Measurements from ENCODE around the gene RAB26.

Gene RAB26

DNA sequence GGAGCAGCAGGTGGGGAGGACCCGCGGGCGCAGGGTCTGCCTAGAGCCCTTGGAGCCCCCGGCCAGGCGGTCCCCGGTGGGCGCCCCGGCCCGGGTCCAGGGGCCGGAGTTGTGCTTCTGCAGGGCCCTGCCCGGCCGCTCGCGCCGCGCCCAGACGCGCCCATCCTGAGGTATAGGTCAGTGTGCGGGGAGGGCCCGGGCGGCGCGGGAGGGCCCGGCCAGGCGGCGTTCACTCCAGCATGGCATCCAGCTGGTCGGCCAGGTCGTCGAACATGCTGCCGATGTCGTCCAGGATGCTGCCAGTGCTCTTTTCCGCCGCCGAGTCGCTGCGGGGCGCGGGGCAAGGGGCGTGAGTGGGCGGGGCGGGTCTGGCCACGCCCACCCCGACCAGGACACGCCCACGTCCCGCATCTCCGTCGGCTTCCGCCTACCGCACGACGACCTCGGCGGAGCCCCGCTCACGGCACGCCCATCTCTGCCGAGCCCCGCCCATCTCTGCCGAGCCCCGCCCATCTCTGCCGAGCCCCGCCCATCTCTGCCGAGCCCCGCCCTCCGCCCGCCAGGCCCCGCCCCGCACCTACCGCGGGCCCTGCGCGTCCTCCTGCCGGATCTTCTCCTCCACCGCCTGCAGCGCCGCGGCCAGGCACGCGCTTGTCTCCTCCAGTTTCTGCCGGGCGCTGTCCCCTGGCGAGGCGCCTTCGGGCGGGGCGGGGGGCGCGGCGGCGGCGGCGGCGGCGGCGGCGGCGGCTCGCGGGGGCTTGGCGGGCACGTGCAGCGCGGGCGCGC, 30.1 kb downstream of the RAB26 start:
- no peak for DNase-seq

DNA sequence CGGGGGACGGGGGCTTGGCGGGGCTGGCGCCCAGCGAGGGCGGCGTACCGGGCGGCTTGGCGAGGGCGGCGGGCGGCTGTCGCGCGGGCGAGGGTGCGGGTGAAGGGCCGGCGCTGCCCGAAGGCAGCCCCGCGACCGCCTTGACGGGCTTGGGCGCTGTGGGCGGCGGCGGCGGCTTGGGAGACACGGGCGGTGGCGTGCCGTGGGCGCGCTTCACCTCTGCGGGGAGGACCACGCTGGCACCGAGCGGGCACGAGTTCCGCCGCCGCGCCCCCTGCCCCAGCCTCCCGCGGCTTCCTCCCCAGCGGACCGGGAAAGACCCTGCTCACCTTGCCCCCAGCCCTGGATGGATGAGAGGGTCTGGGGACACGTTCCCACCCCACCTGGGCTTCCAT, 30.7 kb downstream of the RAB26 start:
- DNase-seq, result no peak

- DNase-seq, result no peak
Observed at GRCh38 chr16:2179576-2179975, 31.2 kb downstream of the RAB26 start.

GRCh38 chr16:2180461-2180860, 32.0 kb downstream of the RAB26 start:
- no peak for DNase-seq

DNA sequence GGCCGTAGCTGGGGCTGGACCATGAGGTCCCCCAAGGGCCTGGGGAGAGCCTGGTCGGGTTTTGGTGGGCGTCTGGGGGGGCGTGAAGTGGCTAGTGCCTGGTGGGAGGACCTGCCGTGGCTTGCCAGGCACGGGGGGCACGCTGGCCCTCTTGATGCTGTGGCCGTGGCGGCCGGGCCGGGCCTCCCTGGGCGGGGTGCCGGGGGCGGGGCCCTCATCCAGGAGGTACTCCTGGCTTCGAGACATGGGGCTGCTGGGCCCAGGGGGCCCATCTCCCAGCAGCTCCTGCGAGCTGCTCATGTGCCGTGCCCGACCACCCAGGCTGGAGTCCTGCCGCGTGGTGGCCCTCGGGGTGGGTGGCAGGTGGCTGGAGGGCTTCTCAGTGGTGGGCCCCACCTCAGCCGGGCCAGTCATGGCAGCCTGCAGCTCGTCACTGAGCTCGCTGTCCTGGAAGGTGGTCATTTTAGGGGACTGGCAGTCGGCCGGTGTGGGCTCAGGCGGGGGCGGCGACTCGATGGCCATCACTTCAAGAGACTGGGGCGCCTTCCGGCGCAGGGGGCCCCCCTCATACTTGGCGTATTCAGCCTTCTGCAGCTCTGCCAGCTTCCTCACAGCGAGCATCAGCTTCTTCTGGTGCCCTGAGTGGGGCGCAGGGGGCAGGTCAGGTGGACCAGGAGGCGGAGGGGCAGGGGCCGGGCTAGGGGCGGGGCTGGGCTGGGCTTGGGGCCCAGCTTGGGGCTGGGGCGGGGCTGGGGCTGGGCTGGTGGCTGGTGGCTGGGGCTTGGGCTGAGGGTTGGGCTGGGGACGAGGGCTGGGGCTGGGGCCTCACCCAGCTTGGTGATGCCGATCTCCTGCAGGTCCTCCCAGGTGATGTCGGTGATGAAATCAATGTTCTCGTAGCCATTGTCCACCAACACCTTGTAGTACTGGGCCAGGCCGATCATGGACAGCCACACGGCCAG, 32.8 kb downstream of the RAB26 start:
- no peak for DNase-seq

- DNase-seq, result no peak
Observed at GRCh38 chr16:2181952-2182351, 33.5 kb downstream of the RAB26 start.

- DNase-seq, result no peak
Observed at GRCh38 chr16:2183671-2184070, 35.2 kb downstream of the RAB26 start.

- no peak for DNase-seq
Observed at GRCh38 chr16:2184346-2184745, 35.9 kb downstream of the RAB26 start.

- DNase-seq, result no peak
Observed at GRCh38 chr16:2184962-2185361, 36.5 kb downstream of the RAB26 start.

GRCh38 chr16:2186064-2186463, 37.6 kb downstream of the RAB26 start:
- no peak for DNase-seq

- DNase-seq, result no peak
Observed at GRCh38 chr16:2186505-2186904, 38.1 kb downstream of the RAB26 start.

DNA sequence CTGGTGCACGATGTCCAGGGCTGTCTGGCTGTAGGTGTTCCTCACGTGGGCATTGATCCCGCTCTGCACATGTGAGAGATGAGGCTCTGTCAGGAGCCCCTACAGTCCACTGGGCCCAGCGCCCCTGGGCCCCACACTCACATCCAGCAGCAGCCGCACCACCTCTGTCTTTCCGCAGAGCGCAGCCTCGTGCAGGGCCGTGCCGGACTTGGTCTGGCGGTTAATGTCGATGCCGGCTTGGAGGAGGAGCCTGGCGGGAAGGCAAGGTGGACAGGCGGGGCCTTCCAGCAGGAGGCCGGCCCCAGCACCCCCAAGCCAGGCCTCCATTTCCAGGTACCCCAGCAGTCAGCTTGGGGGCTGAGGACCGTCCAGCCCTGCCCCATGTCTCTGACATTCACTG, 38.8 kb downstream of the RAB26 start:
- DNase-seq, result no peak

GRCh38 chr16:2188395-2188794, 40.0 kb downstream of the RAB26 start:
- no peak for DNase-seq

- DNase-seq, result no peak
Observed at GRCh38 chr16:2189252-2189893, 40.9 kb downstream of the RAB26 start.

GRCh38 chr16:2190002-2190658, 41.7 kb downstream of the RAB26 start:
- no peak for DNase-seq

DNA sequence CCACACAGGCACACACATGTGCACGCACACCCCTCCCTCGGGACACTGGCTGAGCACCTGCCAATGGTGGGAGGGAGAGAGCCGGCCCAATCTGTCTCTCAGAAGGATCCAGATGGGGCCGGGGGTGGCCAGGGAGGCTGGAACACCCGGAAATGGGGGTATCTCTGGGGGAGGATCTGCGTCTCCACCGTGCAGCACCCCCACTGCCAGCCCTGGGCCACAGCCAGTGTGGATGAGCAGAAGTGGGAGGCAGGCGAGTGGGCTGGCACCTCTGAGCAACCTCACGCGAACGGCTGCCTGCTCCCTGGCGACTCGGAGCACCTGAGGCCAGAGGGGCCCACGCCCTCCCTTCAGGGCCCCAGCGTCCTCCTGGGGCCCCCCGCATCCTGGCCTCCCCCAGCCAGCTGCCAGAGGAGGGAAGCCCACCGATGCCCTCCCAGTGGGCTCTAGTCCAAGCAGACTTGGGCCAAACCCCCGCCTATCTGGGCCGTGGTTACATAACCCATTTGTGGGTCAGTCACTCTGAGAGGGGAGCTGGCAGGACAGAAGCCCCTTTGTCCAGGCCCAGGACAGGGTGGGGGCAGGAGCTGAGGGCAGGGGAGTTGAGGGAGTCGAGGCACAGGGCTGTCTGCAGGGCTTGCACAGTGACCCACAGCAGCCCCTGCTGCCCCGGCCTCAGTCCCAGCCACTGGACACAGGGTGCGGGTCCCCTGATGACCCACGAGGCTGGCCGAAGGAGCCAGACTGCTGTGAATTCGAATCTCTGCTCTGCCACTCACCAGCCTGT, 42.4 kb downstream of the RAB26 start:
- no peak for DNase-seq

DNA sequence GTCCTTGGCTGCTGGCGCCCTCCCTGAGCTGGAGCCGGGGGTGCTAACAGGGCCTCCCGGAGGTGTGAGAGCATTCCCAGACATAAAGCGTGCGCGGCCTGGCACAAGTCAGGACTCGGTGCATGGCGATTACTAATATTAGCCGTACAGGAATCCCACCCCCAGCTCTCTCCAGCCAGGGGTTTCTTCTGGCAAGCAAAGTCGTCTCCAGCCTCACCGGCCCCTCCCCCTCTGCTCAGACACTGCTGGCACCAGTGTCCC, 43.0 kb downstream of the RAB26 start:
- DNase-seq, result no peak

DNA sequence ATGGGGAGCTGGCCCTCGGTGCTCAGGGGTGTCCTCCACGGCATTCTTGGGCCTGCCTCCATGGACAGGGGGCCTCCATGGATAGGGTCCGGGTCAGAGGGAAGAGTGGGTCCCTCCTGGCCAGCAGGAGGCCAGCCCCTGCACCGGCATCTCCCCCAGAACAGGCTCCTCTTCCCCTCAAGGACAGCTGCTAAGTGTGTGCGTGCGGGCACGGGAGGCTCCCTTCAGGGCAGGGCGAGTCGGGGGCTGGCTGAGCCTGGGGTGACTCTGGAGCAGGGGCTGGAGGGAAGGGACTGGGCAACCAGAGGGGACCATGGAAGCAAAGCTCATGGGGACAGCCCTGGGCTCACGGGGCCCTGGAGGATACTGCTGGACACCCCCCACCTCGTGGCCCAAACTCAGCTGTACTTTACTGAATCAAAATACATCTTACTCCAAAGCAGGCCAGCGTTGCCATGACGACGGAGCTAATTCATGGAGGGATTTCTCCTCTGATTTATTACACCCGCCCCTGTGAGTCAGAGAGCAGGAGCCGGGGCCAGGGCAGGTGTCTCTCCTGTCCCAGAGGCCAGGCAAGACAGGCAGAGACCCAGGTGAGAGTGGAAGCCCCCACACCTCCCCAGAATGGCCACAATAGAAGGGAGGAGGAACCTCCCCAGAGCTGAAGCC, 45.9 kb downstream of the RAB26 start:
- DNase-seq, result no peak

DNA sequence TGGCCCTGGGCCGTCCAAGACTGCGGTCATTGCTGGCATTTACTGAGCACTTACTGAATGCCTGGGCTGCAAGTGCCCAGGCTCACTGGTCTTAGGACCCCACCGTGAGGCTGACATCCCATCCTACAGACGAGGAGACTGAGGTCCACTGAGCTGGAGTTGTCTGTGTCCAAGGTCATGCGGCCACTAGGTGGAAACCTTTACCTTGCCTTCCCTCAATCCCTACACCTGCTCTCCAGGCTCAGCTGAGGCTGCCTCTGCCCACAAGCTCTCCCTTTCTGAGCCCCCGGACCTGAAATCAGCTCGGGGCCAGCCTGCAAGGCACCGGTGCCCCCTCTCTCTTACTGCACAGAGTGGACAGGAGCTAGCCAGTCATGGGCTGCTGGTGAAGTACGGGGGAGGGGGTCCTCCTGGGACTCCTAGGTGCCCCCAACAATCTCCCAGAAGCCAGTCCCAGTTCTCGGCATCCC, 46.5 kb downstream of the RAB26 start:
- DNase-seq, result peak; percentile 44

GRCh38 chr16:2195322-2196161, 47.1 kb downstream of the RAB26 start:
- DNase-seq, result no peak
